H1 (cell line): ENCODE measurements around the gene ERCC6. TPM values are rescaled to one million over a fixed set of nuclear protein-coding genes. Genes with fewer than 3 reads are reported as not detected.

Experiments used
- CTCF ChIA-PET: fragments of 300-600 bp; sonication (Branson Sonifier 250); formaldehyde crosslinking; loops from one replicate; lab custom pipeline; 2021; ENCODE audit not compliant: partially characterized antibody; lab: Charles Lee
- POLR2A ChIA-PET: fragments of 300-600 bp; sonication (Branson Sonifier 250); formaldehyde crosslinking; loops from one replicate; lab custom pipeline; 2021; ENCODE audit warnings: inconsistent platforms; ENCODE audit not compliant: partially characterized antibody; lab: Charles Lee
- DNase-seq, 2 experiments: peaks; one replicate each; pipeline versions ENCODE4 v3.0.0 to v3.0.0-alpha.2; 2010 to 2022; ENCODE audit warnings: low spot score in 2 of 2, low read depth in 1 of 2, mixed read lengths in 1 of 2
- FAIRE-seq: peaks from 2 replicates; lab custom pipeline; 2011; peaks lifted over from hg19 to GRCh38; lab: Jason Lieb, UNC
- H2AFZ ChIP-seq: 2 replicates; pipeline ENCODE4 v1.8.1; 2012; ENCODE audit warnings: low read length, inconsistent platforms
- H2AK5ac ChIP-seq: 2 replicates; pipeline ENCODE4 v1.6.1; 2013; ENCODE audit warnings: low read depth, low read length
- H2BK120ac ChIP-seq: replicated peaks from 2 replicates; pipeline ENCODE3; 2013; ENCODE audit warnings: low read depth, low read length, inconsistent platforms
- H2BK12ac ChIP-seq: 2 replicates; pipeline ENCODE4 v1.6.1; 2013; ENCODE audit warnings: low read depth, low read length
- H2BK15ac ChIP-seq: 2 replicates; pipeline ENCODE4 v1.6.1; 2013; ENCODE audit warnings: low read length
- H2BK20ac ChIP-seq: 2 replicates; pipeline ENCODE4 v1.6.1; 2013; ENCODE audit warnings: low read length
- H2BK5ac ChIP-seq: 2 replicates; pipeline ENCODE4 v1.6.1; 2013; ENCODE audit warnings: low read depth, low read length
- H3K14ac ChIP-seq: 2 replicates; pipeline ENCODE4 v1.6.1; 2013; ENCODE audit warnings: inconsistent platforms; ENCODE audit not compliant: insufficient read length
- H3K18ac ChIP-seq: 2 replicates; pipeline ENCODE4 v1.6.1; 2013; ENCODE audit warnings: low read length; ENCODE audit errors: extremely low read depth
- H3K23ac ChIP-seq: 2 replicates; pipeline ENCODE4 v1.6.1; 2013; ENCODE audit warnings: inconsistent platforms; ENCODE audit not compliant: insufficient read length
- H3K23me2 ChIP-seq: 2 replicates; pipeline ENCODE4 v1.6.1; 2013; ENCODE audit warnings: low read depth, low read length
- H3K27ac ChIP-seq: 2 replicates; pipeline ENCODE4 v1.6.1; 2011; ENCODE audit warnings: low read depth, low read length, inconsistent platforms
- H3K27me3 ChIP-seq, 4 experiments: replicated peaks in 1 of 4; 1 replicate in 1 of 4; 2 replicates in 3 of 4; pipeline versions ENCODE4 v1.6.1 to v1.8.1; 2011 to 2013; ENCODE audit warnings: low read length in 3 of 4, mild to moderate bottlenecking in 3 of 4, inconsistent platforms in 2 of 4, mixed read lengths in 2 of 4, moderate library complexity in 1 of 4; ENCODE audit not compliant: control insufficient read depth in 3 of 4, insufficient read depth in 3 of 4; ENCODE audit errors: extremely low read depth in 1 of 4
- H3K36me3 ChIP-seq, 4 experiments: 2 replicates each; pipeline versions ENCODE4 v1.6.1 to v1.8.1; 2011 to 2013; ENCODE audit warnings: mild to moderate bottlenecking in 4 of 4, low read length in 3 of 4, moderate library complexity in 2 of 4, control low read depth in 1 of 4, inconsistent platforms in 1 of 4; ENCODE audit not compliant: insufficient read depth in 4 of 4, control insufficient read depth in 2 of 4
- H3K4ac ChIP-seq: replicated peaks from 2 replicates; pipeline ENCODE3; 2013; ENCODE audit warnings: low read length, low read depth, mixed read lengths, inconsistent platforms; ENCODE audit not compliant: insufficient read length
- H3K4me1 ChIP-seq, 4 experiments: replicated peaks in 1 of 4; 1 replicate in 1 of 4; 2 replicates in 3 of 4; pipeline versions ENCODE4 v1.6.1 to v1.8.1; 2011 to 2013; ENCODE audit warnings: low read length in 3 of 4, inconsistent platforms in 2 of 4, mixed read lengths in 1 of 4; ENCODE audit not compliant: insufficient read depth in 4 of 4, control insufficient read depth in 3 of 4
- H3K4me2 ChIP-seq, 2 experiments: 2 replicates each; pipeline versions ENCODE4 v1.6.1 to v1.8.1; 2011 to 2013; ENCODE audit warnings: low read depth in 2 of 2, low read length in 2 of 2, control low read depth in 1 of 2, inconsistent platforms in 1 of 2, mild to moderate bottlenecking in 1 of 2; ENCODE audit not compliant: insufficient read depth in 1 of 2
- H3K4me3 ChIP-seq, 4 experiments: fragments of 200-600, 300-600 bp in 1 of 4; sonication (generic), shearing (Covaris generic), sonication (Bioruptor Twin) in 1 of 4; 2 replicates each; pipeline versions ENCODE4 v1.5.1 to v1.8.1; 2011 to 2016; ENCODE audit warnings: low read length in 4 of 4, low read depth in 3 of 4, control low read depth in 2 of 4, inconsistent platforms in 2 of 4, mild to moderate bottlenecking in 2 of 4, mixed read lengths in 1 of 4, moderate library complexity in 1 of 4; ENCODE audit not compliant: insufficient read depth in 2 of 4; ENCODE audit errors: extremely low read depth in 1 of 4
- H3K56ac ChIP-seq: replicated peaks from 2 replicates; pipeline ENCODE3; 2013; ENCODE audit warnings: low read depth, mild to moderate bottlenecking, mixed read lengths, low read length, inconsistent platforms; ENCODE audit not compliant: insufficient read length
- H3K79me1 ChIP-seq: 2 replicates; pipeline ENCODE4 v1.6.1; 2013; ENCODE audit warnings: low read depth, low read length, control low read depth
- H3K79me2 ChIP-seq, 2 experiments: 2 replicates each; pipeline versions ENCODE4 v1.6.1 to v1.8.1; 2012 to 2013; ENCODE audit warnings: low read length in 2 of 2, mild to moderate bottlenecking in 2 of 2, inconsistent platforms in 1 of 2; ENCODE audit not compliant: insufficient read depth in 2 of 2, control insufficient read depth in 1 of 2
- H3K9ac ChIP-seq, 4 experiments: replicated peaks in 1 of 4; 1 replicate in 1 of 4; 2 replicates in 3 of 4; pipeline versions ENCODE4 v1.6.1 to v1.8.1; 2011 to 2013; ENCODE audit warnings: low read depth in 3 of 4, low read length in 3 of 4, control low read depth in 2 of 4, mild to moderate bottlenecking in 2 of 4, moderate library complexity in 2 of 4, inconsistent platforms in 1 of 4; ENCODE audit errors: extremely low read depth in 1 of 4
- H3K9me3 ChIP-seq, 2 experiments: 2 replicates each; pipeline versions ENCODE4 v1.6.1 to v1.8.1; 2012 to 2013; ENCODE audit warnings: mild to moderate bottlenecking in 2 of 2, moderate library complexity in 2 of 2, control low read depth in 1 of 2, inconsistent platforms in 1 of 2, low read depth in 1 of 2, low read length in 1 of 2, mixed read lengths in 1 of 2; ENCODE audit not compliant: insufficient read depth in 2 of 2
- H4K20me1 ChIP-seq, 2 experiments: replicated peaks in 1 of 2; 2 replicates each; pipeline versions ENCODE3 to v1.8.1; 2011 to 2013; ENCODE audit warnings: inconsistent platforms in 2 of 2, low read length in 2 of 2, mild to moderate bottlenecking in 1 of 2; ENCODE audit not compliant: insufficient read depth in 2 of 2, control insufficient read depth in 1 of 2
- H4K5ac ChIP-seq: 2 replicates; pipeline ENCODE4 v1.6.1; 2013; ENCODE audit warnings: low read length, low read depth, mixed read lengths, inconsistent platforms; ENCODE audit not compliant: insufficient read length
- H4K8ac ChIP-seq: 2 replicates; pipeline ENCODE4 v1.8.0; 2013; ENCODE audit warnings: mild to moderate bottlenecking, moderate library complexity, low read length, inconsistent platforms; ENCODE audit not compliant: insufficient read depth; ENCODE audit errors: extremely low read depth
- H4K91ac ChIP-seq: replicated peaks from 2 replicates; pipeline ENCODE3; 2013; ENCODE audit warnings: low read length, mixed read lengths, inconsistent platforms; ENCODE audit not compliant: insufficient read length
- BACH1 ChIP-seq: IDR thresholded peaks from 2 replicates; pipeline ENCODE4 v1.6.1; 2012; ENCODE audit warnings: low read length, improper control_type of control experiment
- E2F6 ChIP-seq: IDR thresholded peaks from 2 replicates; pipeline ENCODE4 v1.6.1; 2012; ENCODE audit warnings: inconsistent platforms
- HDAC2 ChIP-seq, 2 experiments: fragments of 300-600 bp in 1 of 2; sonication (generic) in 1 of 2; IDR thresholded peaks; 2 replicates each; pipeline ENCODE4 v1.6.1; 2011 to 2012; ENCODE audit warnings: low read depth in 2 of 2, low read length in 2 of 2, mild to moderate bottlenecking in 2 of 2, moderate library complexity in 2 of 2, borderline replicate concordance in 1 of 2, inconsistent platforms in 1 of 2
- JUN ChIP-seq: IDR thresholded peaks from 2 replicates; pipeline ENCODE4 v1.6.1; 2011; ENCODE audit warnings: low read depth, mild to moderate bottlenecking, improper control_type of control experiment, low read length
- KDM5A ChIP-seq: fragments of 200-600 bp; IDR thresholded peaks from 2 replicates; pipeline ENCODE4 v1.7.1; 2012; ENCODE audit warnings: mild to moderate bottlenecking, low read length, inconsistent platforms, mixed read lengths
- PHF8 ChIP-seq: fragments of 200-600 bp; sonication (generic); conservative IDR thresholded peaks from 2 replicates; pipeline ENCODE4 v1.7.1; 2012; ENCODE audit warnings: low read depth, mild to moderate bottlenecking, inconsistent platforms, low read length, moderate library complexity
- RAD21 ChIP-seq, 2 experiments: IDR thresholded peaks in 1 of 2; conservative IDR thresholded peaks in 1 of 2; 2 replicates each; pipeline ENCODE4 v1.6.1; 2011; ENCODE audit warnings: low read depth in 2 of 2, low read length in 2 of 2, improper control_type of control experiment in 1 of 2, inconsistent platforms in 1 of 2, mild to moderate bottlenecking in 1 of 2, moderate library complexity in 1 of 2
- RNF2 ChIP-seq: fragments of 200-900, 300-1000 bp; sonication (generic); IDR thresholded peaks from 2 replicates; pipeline ENCODE4 v1.7.1; 2016; ENCODE audit warnings: borderline replicate concordance, low read depth, mild to moderate bottlenecking, antibody characterized with exemption, low read length; ENCODE audit not compliant: poor library complexity, severe bottlenecking; ENCODE audit errors: missing control alignments
- SAP30 ChIP-seq: fragments of 300-600 bp; sonication (generic); IDR thresholded peaks from 2 replicates; pipeline ENCODE4 v1.7.1; 2012; ENCODE audit warnings: low read length, moderate library complexity, mild to moderate bottlenecking, inconsistent platforms; ENCODE audit not compliant: insufficient read depth, insufficient replicate concordance
- SP2 ChIP-seq: IDR thresholded peaks from 2 replicates; pipeline ENCODE4 v1.6.1; 2012; ENCODE audit warnings: mild to moderate bottlenecking, low read length, inconsistent platforms
- SRF ChIP-seq: IDR thresholded peaks from 2 replicates; pipeline ENCODE4 v1.6.1; 2011; ENCODE audit warnings: mild to moderate bottlenecking, low read depth, low read length, moderate library complexity
- TBP ChIP-seq: IDR thresholded peaks from 2 replicates; pipeline ENCODE4 v1.6.1; 2011; ENCODE audit warnings: low read depth, low read length, improper control_type of control experiment
- WGBS, 2 experiments: shearing (Covaris generic) in 1 of 2; methylation state at CpG; one replicate each; pipeline versions ENCODE4 v1.1.6 to v1.1.7; 2013 to 2015; ENCODE audit warnings: low lambda C conversion rate in 2 of 2, mixed read lengths in 2 of 2, inconsistent platforms in 1 of 2, low coverage in 1 of 2, missing lambda C conversion rate in 1 of 2; ENCODE audit not compliant: insufficient replicate concordance in 2 of 2, insufficient coverage in 1 of 2, insufficient read length in 1 of 2; ENCODE audit errors: extremely low coverage in 1 of 2, missing lambda C conversion rate in 1 of 2; 5-methylcytosine and 5-hydroxymethylcytosine counted together
- polyA plus RNA-seq, 7 experiments: library from polyadenylated mRNA; depleted of rRNA in 3 of 7; stranded (reverse) in 5 of 7; unstranded in 2 of 7; fragments of >200 nt in 5 of 7; fragments of 200-250 nt in 2 of 7; gene quantifications; 1 replicate in 5 of 7; 2 replicates in 1 of 7; 4 replicates in 1 of 7; pipeline versions ENCODE4 v1.2.1 to v1.2.3, GENCODE V29; 2011 to 2013; ENCODE audit warnings: missing spikeins in 2 of 7, mixed read lengths in 2 of 7
- total RNA-seq: library from RNA; stranded (reverse); fragmentation: NEBNext Ultra II Directional; extraction: Animal tissue kit (Norgen Biotek cat#: 25700); gene quantifications from 2 replicates; pipeline ENCODE4 v1.2.1, GENCODE V29; 2021

The ERCC6 gene
- total and polyA plus RNA-seq, 2 of the 8 experiments (the other 6 are each of a cell fraction or from before 2014, with no cell fraction given), result 4.1 to 11.9 TPM

- Histone ChIP-seq H4K8ac (no peak overlapping the region), H4K20me1 (no peaks in the 10 kb centered on the region), H2BK12ac (no peak overlapping the region), H4K5ac (no peak overlapping the region), H3K18ac (no peak overlapping the region), H3K27me3 (no peaks in the 10 kb centered on the region), H3K23ac (no peak overlapping the region), H2BK15ac (no peak overlapping the region), H3K27ac (no peak overlapping the region), H3K23me2 (no peaks in the 10 kb centered on the region), H3K4ac (no peak overlapping the region), H3K14ac (no peak overlapping the region), H3K4me2 (no peak overlapping the region), H3K4me1 (no peaks in the 10 kb centered on the region; a peak in 3 of 7 replicates), H3K79me2 (no peaks in the 10 kb centered on the region), H2AK5ac (no peak overlapping the region), H3K36me3 (no peaks in the 10 kb centered on the region), H2BK20ac (no peak overlapping the region), H3K4me3 (no peak overlapping the region), H2AFZ (no peak overlapping the region), H3K56ac (no peak overlapping the region), H3K79me1 (no peaks in the 10 kb centered on the region), H3K9ac (no peak overlapping the region), H2BK5ac (no peak overlapping the region), H4K91ac (no peak overlapping the region), H3K9me3 (0 out of 4 replicates have a peak, but pooled peaks cover 0 to 4% of the 10 kb centered on the region in 2 experiments), H2BK120ac (no peak overlapping the region)
- FAIRE-seq (no peak), DNase-seq (no peak)
- ChIA-PET CTCF (interaction anchor here (1.0 to 2.3 kb wide), 5 partner anchors 10 to 355 kb away, joined by 3 to 9 read pairs (median 4); partner anchors contain the start of gene ERCC6), POLR2A (no interaction called here)
- WGBS, 2 experiments, result 91% methylated on average over 4 of the region's 4 CpGs; no CpG with 5 or more reads in 1 of the 2 experiments
- TF ChIP-seq JUN, result no peak
- no peak for TF ChIP-seq KDM5A
- no peak for TF ChIP-seq PHF8
- no peak for TF ChIP-seq SRF
- TF ChIP-seq E2F6, result no peak
- TF ChIP-seq TBP, result no peak
- TF ChIP-seq RAD21 (IDR thresholded peaks at IDR 0.05 in 1 of 2, conservative IDR thresholded peaks at IDR 0.05 in 1 of 2; ENCODE audit: low read depth in 2 of 2, low read length in 2 of 2), result no peak
- TF ChIP-seq RNF2, result no peak
- no peak for TF ChIP-seq SP2
- TF ChIP-seq BACH1, result no peak
- no peak for TF ChIP-seq SAP30
- TF ChIP-seq HDAC2 (IDR thresholded peaks at IDR 0.05; ENCODE audit: borderline replicate concordance in 1 of 2, low read depth in 2 of 2, low read length in 2 of 2), result no peak
Observed at GRCh38 chr10:49564461-49565009, 25.6 kb upstream of the ERCC6 start.
